ENCODE results near the gene LXN.

- peak; percentile 91 to 99 (median 97) for TF ChIP-seq CTCF (optimal IDR thresholded peaks at IDR 0.05 in 1 of 3, IDR thresholded peaks at IDR 0.05 in 1 of 3, conservative IDR thresholded peaks at IDR 0.05 in 1 of 3; ENCODE audit: extremely low read depth in 1 of 3, insufficient read depth in 2 of 3, low read length in 3 of 3)
- no peak for TF ChIP-seq EZH2 (IDR thresholded peaks at IDR 0.05; ENCODE audit: low read length)
Observed at GRCh38 chr3:158644345-158644908, 28.0 kb downstream of the LXN start, which contains the start of gene GFM1.
